Embryonic facial prominence (tissue), 1 donor: ENCODE measurements around the gene NOTCH4.

Source experiments
- DNase-seq: peaks from one replicate; pipeline ENCODE4 v3.0.0-alpha.2; 2016; ENCODE audit errors: extremely low spot score

NOTCH4 gene

GRCh38 chr6:32164295-32164694, 59.6 kb downstream of the NOTCH4 start, which contains the start of gene EGFL8:
Gene EGFL8, plus strand, starts transcription at chr6:32164595. Its CDS starts 1,571 bp downstream, at chr6:32166166.
- DNase-seq = no peak

GRCh38 chr6:32163559-32164258, 60.2 kb downstream of the NOTCH4 start:
- DNase-seq = no peak

GRCh38 chr6:32158052-32158451, 65.8 kb downstream of the NOTCH4 start:
- no peak for DNase-seq

GRCh38 chr6:32156891-32157290, 67.0 kb downstream of the NOTCH4 start:
- no peak for DNase-seq

- DNase-seq = peak; percentile 66
Observed at GRCh38 chr6:32154514-32155161, 69.2 kb downstream of the NOTCH4 start.

GRCh38 chr6:32153564-32154513, 70.0 kb downstream of the NOTCH4 start, which contains the start of gene PPT2:
Gene PPT2, plus strand, starts transcription at chr6:32154141. Its CDS starts 454 bp downstream, at chr6:32154595.
- peak; percentile 94 for DNase-seq

- no peak for DNase-seq
Observed at GRCh38 chr6:32152769-32153563, 70.9 kb downstream of the NOTCH4 start.

- DNase-seq = no peak
Observed at GRCh38 chr6:32151863-32152768, 71.8 kb downstream of the NOTCH4 start, which contains the start of gene PRRT1. Gene PRRT1, minus strand, starts transcription at chr6:32151939. Its CDS starts 112 bp downstream, at chr6:32151827.

GRCh38 chr6:32151181-32151862, 72.5 kb downstream of the NOTCH4 start:
- DNase-seq = no peak

GRCh38 chr6:32149932-32150870, 73.7 kb downstream of the NOTCH4 start:
- no peak for DNase-seq

- DNase-seq = no peak
Observed at GRCh38 chr6:32149092-32149755, 74.6 kb downstream of the NOTCH4 start.

- no peak for DNase-seq
Observed at GRCh38 chr6:32148289-32149091, 75.4 kb downstream of the NOTCH4 start.

GRCh38 chr6:32147401-32148132, 76.3 kb downstream of the NOTCH4 start:
- DNase-seq = no peak

GRCh38 chr6:32146687-32147086, 77.2 kb downstream of the NOTCH4 start:
- no peak for DNase-seq

GRCh38 chr6:32146287-32146686, 77.6 kb downstream of the NOTCH4 start:
- DNase-seq = no peak
